ENCODE data around the gene SBK1.
"Not testable (repeated sequence)": the region's sequence is repeated elsewhere in the genome, so short reads cannot be mapped to it uniquely, and the experiment has no call there.

The SBK1 gene

DNA sequence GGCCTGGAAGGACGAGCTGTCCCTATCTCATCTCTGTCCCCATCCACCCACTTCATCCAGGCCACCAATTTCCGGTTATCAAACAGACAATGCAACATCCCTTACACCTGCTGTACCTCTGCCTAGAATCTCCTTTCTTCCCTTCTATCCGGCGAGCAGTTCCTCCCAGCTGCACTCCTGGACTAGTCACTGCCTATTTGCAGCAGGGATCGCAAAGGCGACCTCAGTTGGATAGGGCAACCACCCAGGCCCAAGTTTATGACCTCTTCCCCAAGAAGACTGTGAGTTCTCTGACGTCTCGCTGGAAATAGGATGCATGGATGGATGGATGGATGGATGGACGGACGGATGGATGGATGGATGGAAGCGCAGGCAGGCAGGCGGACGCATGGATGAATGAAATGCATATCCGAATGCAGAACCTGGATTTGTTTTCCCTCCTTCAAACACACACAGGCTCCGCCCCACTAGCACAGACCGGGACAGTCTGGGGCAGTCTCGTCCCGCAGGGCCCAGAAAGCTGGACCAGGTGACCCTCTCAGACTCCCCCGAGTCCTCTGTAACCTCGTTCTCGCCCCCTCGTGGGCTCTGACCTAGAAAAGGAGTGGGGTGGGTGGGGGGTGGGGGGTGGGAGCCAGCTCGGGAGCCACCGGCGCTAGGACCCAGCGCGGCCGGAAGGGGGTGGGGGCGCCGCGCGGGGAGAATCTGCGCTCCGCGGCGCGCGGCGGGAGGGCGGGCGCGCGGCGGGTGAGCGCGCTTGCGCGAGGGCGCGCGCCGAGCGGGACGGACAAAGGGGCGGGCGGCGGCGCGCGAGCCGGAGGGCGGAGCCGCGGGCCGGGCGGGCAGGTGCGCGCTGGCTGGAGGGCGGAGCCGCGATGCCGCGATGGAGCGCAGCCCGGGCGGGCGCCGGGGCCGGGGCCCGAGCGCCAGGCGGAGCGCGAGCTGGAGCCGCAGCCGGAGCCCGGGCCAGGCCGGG is at the start of gene SBK1:
TSS of gene SBK1 (plus strand) at position 875 of the 976 bp plus-strand sequence. CDS start 24,867 bp downstream, outside the sequence.
- DNase-seq (ENCODE audit: insufficient read length, low spot score) (peak; percentile 80), FAIRE-seq (no peak)
- TF ChIP-seq, protein P1, sequence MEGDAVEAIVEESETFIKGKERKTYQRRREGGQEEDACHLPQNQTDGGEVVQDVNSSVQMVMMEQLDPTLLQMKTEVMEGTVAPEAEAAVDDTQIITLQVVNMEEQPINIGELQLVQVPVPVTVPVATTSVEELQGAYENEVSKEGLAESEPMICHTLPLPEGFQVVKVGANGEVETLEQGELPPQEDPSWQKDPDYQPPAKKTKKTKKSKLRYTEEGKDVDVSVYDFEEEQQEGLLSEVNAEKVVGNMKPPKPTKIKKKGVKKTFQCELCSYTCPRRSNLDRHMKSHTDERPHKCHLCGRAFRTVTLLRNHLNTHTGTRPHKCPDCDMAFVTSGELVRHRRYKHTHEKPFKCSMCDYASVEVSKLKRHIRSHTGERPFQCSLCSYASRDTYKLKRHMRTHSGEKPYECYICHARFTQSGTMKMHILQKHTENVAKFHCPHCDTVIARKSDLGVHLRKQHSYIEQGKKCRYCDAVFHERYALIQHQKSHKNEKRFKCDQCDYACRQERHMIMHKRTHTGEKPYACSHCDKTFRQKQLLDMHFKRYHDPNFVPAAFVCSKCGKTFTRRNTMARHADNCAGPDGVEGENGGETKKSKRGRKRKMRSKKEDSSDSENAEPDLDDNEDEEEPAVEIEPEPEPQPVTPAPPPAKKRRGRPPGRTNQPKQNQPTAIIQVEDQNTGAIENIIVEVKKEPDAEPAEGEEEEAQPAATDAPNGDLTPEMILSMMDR (IDR thresholded peaks at IDR 0.05; ENCODE audit: insufficient read depth, missing control alignments) = no peak

DNA sequence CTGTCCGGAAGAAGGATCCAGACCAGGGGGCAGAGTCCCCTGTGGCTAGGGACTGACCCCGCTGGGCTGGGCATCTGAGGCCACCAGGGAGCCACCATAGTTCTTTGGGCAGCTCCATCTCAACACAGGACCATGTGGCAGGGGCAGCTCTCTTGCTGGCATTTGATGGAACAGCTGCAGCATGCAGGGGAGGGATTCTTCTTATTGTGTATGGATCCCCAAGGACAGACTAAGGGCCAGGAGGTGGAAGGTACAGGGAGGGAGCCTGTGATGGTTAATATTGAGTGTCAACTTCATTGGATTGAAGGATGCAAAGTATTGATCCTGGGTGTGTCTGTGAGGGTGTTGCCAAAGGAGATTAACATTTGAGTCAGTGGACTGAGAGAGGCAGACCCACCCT is 42.8 kb upstream of the SBK1 start:
- not testable (repeated sequence) for FAIRE-seq

DNA sequence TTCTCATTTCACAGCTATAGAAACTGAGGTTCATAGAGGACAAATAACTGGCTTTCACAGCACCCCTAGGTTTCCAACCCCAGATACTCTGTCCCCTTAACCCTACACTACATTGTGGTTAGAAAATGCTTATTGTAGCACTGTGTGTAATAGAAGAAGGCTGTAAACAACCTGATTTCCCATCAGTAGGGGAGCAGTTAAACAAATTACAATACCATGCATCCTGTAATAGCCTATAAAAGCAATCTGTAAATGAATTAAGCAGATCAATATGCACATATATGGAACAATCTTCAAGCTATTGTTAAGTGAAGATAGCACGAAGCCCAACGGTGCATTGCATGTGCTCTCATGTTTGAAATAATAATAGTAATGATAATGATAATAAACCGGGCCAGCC is 41.3 kb upstream of the SBK1 start:
- TF ChIP-seq, protein P1 (IDR thresholded peaks at IDR 0.05; ENCODE audit: insufficient read depth, missing control alignments) = no peak
- no peak for DNase-seq (ENCODE audit: insufficient read length, low spot score)
- no peak for FAIRE-seq

More for the DNA sequence above, 42.8 kb upstream of the SBK1 start:
- DNase-seq (ENCODE audit: insufficient read length, low spot score) = not testable (repeated sequence)

DNA sequence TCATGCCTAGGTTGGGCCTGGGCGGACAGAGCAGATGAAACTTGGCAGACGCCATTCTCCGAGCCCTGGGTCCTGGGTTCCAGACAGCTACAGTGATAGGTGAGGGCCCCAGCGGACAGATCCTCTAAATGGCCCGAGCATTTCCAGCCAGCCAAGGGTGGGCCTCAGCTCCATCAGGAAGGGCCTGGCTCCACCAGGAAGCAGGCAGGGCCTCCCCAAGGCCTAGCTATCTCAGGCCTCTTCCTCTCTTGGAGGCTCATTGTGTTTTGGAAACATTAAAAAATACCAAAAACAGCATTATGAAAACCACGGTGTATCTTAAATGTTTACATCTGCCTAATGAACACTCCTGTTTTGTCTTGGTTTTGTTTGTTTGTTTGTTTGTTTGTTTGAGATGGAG is 38.2 kb upstream of the SBK1 start:
- FAIRE-seq = no peak
- DNase-seq (ENCODE audit: insufficient read length, low spot score) = no peak
- TF ChIP-seq, protein P1 (IDR thresholded peaks at IDR 0.05; ENCODE audit: insufficient read depth, missing control alignments) = no peak

DNA sequence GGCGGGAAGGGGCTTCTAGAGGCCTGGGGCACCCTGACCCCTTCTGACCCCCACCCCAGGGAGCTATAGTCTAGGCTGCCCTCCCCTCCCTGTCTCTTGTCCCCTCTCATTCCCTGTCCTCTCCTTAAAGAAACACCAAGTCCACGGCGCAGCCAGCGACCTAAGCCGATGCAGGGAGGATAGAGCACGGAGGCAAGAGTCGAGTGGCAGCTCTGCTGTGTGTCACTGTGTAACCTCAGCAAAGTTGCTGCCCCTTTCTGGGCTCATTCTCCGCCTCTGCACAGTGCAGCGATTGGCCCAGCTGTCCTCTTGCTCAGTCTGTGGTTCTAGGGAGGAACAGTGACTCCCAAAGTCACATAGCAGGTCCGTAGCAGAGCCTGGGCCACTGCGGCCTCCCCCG is 36.5 kb upstream of the SBK1 start:
- TF ChIP-seq, protein P1 (IDR thresholded peaks at IDR 0.05; ENCODE audit: insufficient read depth, missing control alignments) = no peak
- DNase-seq (ENCODE audit: insufficient read length, low spot score) (no peak), FAIRE-seq (no peak)

DNA sequence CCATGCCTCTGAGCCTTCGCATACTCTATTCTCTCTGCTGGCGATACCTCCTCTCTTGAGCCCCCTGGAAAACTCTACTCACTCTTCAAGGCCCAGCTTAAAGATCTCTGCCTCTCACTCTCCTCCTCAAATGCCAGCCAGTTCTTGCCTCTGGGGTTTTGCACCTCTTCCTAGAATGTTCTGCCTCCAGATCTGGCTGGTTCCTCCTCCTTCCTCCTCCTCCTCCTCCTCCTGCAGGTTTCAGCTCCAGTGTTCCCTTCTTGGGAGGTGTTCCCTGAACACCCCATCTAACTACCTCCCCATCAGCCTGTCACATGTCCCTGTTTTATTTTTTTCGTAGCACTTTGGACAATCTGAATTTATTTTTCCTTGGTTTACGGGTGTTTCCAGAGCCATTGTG is 35.1 kb upstream of the SBK1 start:
- FAIRE-seq = no peak
- no peak for DNase-seq (ENCODE audit: insufficient read length, low spot score)
- TF ChIP-seq, protein P1 (IDR thresholded peaks at IDR 0.05; ENCODE audit: insufficient read depth, missing control alignments) = no peak

DNA sequence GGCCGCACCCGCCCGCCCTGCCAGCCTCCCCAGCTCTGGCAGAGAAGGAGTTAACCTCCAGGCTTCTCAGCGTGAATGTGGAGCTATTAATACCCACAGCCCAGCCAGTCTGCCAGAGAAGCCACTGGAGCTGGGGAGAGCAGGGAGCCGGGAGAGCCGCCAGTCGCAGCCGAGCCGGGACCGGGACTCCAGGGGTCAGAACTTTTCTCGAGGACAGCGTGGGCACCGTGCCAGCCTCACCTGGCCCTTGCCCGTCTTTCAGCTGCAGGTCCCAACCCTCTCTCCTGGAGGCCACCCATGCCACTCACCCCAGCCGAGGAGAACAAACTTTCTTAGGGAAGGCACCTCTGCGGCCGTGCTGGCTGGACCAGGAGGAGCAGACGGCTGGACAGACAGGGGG is 33.8 kb upstream of the SBK1 start:
- FAIRE-seq (no peak), DNase-seq (ENCODE audit: insufficient read length, low spot score) (no peak)
- TF ChIP-seq, protein P1 (IDR thresholded peaks at IDR 0.05; ENCODE audit: insufficient read depth, missing control alignments) = no peak

Data from D721Med (cell line).